GM23338 (cell line): ENCODE measurements around the gene PITPNC1.

Source experiments
- CTCF ChIP-seq, 2 experiments: fragments of 200-600 bp in 1 of 2; sonication (generic) in 1 of 2; conservative IDR thresholded peaks; 2 replicates each; pipeline versions ENCODE4 v1.5.1 to v1.6.1; 2016 to 2017; ENCODE audit warnings: antibody characterized with exemption in 2 of 2, low read depth in 2 of 2, mild to moderate bottlenecking in 2 of 2, moderate library complexity in 1 of 2
- EZH2phosphoT487 ChIP-seq: fragments of 200-600 bp; sonication (generic); IDR thresholded peaks from one replicate; pipeline ENCODE4 v1.8.1; 2018; ENCODE audit warnings: antibody characterized with exemption; ENCODE audit not compliant: unreplicated experiment

- no peak for TF ChIP-seq CTCF (conservative IDR thresholded peaks at IDR 0.05; ENCODE audit: low read depth in 2 of 2)
- TF ChIP-seq EZH2phosphoT487, result no peak
Measured at GRCh38 chr17:67476787-67477335, 99.8 kb downstream of the PITPNC1 start.
